Stimulated activated CD4-positive, alpha-beta T cell treated with anti-CD3 and anti-CD28 coated beads, Interleukin-12 subunit alpha, Interleukin-12 subunit beta, amount 100 ng/mL, for 24 hours (primary cell): Measurements from ENCODE around the gene P2RX7.

Experiments used
- DNase-seq, 2 experiments: peaks; one replicate each; pipeline ENCODE4 v3.0.0-alpha.2; 2020; ENCODE audit warnings: low read depth in 2 of 2

Gene P2RX7

GRCh38 chr12:121110211-121110940 lies 22.3 kb upstream of the P2RX7 start:
- peak; percentile 46 to 57 for DNase-seq

GRCh38 chr12:121111684-121112083 lies 21.0 kb upstream of the P2RX7 start:
- no peak for DNase-seq

- DNase-seq, result no peak
These were observed 20.2 kb upstream of the P2RX7 start for GRCh38 chr12:121112496-121112895.

- no peak for DNase-seq
These were observed 19.6 kb upstream of the P2RX7 start for GRCh38 chr12:121113057-121113456.

- DNase-seq, result no peak
These were observed 18.5 kb upstream of the P2RX7 start for GRCh38 chr12:121114019-121114639.

GRCh38 chr12:121114806-121115205 lies 17.9 kb upstream of the P2RX7 start:
- DNase-seq, result no peak

GRCh38 chr12:121115530-121115929 lies 17.1 kb upstream of the P2RX7 start:
- DNase-seq, result no peak

- no peak for DNase-seq
These were observed 16.1 kb upstream of the P2RX7 start for GRCh38 chr12:121116318-121117225.

GRCh38 chr12:121117226-121117777 lies 15.4 kb upstream of the P2RX7 start:
- no peak for DNase-seq

GRCh38 chr12:121120323-121120722 lies 12.4 kb upstream of the P2RX7 start:
- no peak for DNase-seq

GRCh38 chr12:121120989-121121755 lies 11.5 kb upstream of the P2RX7 start:
- DNase-seq, result no peak

- DNase-seq, result no peak
These were observed 10.9 kb upstream of the P2RX7 start for GRCh38 chr12:121121805-121122204.

GRCh38 chr12:121123488-121123887 lies 9.2 kb upstream of the P2RX7 start:
- DNase-seq, result no peak

- no peak for DNase-seq
These were observed 8.1 kb upstream of the P2RX7 start for GRCh38 chr12:121124402-121125109.

GRCh38 chr12:121127501-121127900 lies 5.2 kb upstream of the P2RX7 start:
- DNase-seq, result no peak

GRCh38 chr12:121128908-121129810 lies 3.5 kb upstream of the P2RX7 start:
- DNase-seq, result peak; percentile 70 to 86

GRCh38 chr12:121129811-121130147 lies 2.9 kb upstream of the P2RX7 start:
- no peak for DNase-seq

- DNase-seq, result no peak
These were observed 1.8 kb upstream of the P2RX7 start for GRCh38 chr12:121130866-121131373.

- no peak for DNase-seq
These were observed 735 bp upstream of the P2RX7 start for GRCh38 chr12:121131941-121132341.

GRCh38 chr12:121133838-121134237 lies 1.2 kb downstream of the P2RX7 start:
- DNase-seq, result no peak
